ENCODE results near the gene EEF1AKMT4. TPM values are rescaled to one million over a fixed set of nuclear protein-coding genes. Genes with fewer than 3 reads are reported as not detected.

EEF1AKMT4 gene
- total and polyA plus RNA-seq, 10 of the 15 experiments (the other 5 are each of a cell fraction or from before 2014, with no cell fraction given), result 7.5 to 26.8 (median 18.3) TPM

DNA sequence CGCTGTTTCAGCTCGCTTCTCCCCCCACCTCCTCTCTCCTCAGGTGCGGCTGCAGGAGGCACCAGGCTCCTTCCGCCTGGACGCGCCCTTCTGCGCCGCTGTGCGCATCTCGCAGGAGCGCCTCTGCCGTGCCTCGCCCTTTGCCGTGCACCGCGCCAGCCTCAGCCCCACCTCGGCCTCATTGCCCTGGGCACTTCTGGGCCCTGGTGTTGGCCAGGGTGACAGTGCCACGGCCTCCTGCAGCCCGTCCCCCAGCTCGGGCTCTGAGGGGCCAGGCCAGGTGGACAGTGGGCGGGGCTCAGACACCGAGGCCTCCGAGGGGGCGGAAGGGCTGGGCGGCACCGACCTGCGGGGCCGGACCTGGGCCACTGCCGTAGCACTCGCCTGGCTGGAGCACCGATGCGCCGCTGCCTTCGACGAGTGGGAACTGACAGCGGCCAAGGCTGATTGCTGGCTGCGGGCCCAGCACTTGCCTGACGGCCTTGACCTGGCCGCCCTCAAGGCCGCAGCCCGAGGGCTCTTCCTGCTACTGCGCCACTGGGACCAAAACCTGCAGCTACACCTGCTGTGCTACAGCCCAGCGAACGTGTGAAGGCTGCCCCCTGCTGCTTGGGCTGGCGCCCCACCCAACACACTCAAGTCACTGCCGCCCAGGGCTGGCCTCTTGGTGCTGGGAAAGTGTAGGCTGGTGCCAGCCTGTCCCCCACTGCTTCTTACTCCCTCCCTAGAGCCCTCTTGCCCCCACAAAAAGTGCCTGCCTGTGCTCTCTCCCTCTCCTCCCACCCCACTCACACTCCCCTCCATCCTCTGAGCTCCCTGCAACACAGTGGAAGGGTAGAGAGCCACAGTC is 7.8 kb upstream of the EEF1AKMT4 start (continued):
- TF ChIP-seq, protein P1, sequence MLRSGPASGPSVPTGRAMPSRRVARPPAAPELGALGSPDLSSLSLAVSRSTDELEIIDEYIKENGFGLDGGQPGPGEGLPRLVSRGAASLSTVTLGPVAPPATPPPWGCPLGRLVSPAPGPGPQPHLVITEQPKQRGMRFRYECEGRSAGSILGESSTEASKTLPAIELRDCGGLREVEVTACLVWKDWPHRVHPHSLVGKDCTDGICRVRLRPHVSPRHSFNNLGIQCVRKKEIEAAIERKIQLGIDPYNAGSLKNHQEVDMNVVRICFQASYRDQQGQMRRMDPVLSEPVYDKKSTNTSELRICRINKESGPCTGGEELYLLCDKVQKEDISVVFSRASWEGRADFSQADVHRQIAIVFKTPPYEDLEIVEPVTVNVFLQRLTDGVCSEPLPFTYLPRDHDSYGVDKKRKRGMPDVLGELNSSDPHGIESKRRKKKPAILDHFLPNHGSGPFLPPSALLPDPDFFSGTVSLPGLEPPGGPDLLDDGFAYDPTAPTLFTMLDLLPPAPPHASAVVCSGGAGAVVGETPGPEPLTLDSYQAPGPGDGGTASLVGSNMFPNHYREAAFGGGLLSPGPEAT (IDR thresholded peaks at IDR 0.05; ENCODE audit: low read depth), result no peak
- TF ChIP-seq LARP7 (IDR thresholded peaks at IDR 0.05), result no peak
- no peak for TF ChIP-seq SREBF2 (IDR thresholded peaks at IDR 0.05; ENCODE audit: low read length)
- TF ChIP-seq, protein P2, sequence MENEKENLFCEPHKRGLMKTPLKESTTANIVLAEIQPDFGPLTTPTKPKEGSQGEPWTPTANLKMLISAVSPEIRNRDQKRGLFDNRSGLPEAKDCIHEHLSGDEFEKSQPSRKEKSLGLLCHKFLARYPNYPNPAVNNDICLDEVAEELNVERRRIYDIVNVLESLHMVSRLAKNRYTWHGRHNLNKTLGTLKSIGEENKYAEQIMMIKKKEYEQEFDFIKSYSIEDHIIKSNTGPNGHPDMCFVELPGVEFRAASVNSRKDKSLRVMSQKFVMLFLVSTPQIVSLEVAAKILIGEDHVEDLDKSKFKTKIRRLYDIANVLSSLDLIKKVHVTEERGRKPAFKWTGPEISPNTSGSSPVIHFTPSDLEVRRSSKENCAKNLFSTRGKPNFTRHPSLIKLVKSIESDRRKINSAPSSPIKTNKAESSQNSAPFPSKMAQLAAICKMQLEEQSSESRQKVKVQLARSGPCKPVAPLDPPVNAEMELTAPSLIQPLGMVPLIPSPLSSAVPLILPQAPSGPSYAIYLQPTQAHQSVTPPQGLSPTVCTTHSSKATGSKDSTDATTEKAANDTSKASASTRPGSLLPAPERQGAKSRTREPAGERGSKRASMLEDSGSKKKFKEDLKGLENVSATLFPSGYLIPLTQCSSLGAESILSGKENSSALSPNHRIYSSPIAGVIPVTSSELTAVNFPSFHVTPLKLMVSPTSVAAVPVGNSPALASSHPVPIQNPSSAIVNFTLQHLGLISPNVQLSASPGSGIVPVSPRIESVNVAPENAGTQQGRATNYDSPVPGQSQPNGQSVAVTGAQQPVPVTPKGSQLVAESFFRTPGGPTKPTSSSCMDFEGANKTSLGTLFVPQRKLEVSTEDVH (IDR thresholded peaks at IDR 0.05; ENCODE audit: low read depth, partially characterized antibody), result no peak
- TF ChIP-seq SP1 (IDR thresholded peaks at IDR 0.05; ENCODE audit: low read depth, low read length), result no peak

GRCh38 chr3:184242297-184242685 is 7.2 kb upstream of the EEF1AKMT4 start:
- CTCF ChIA-PET, result interaction anchor here (0.6 to 3.4 kb wide), 2 partner anchors 14 to 569 kb away, joined by 3 to 11 read pairs; no protein-coding TSS in a partner anchor
- Histone ChIP-seq H2AFZ (ENCODE audit: control insufficient read depth, low read depth, low read length) (no peak overlapping the region), H3K9ac (ENCODE audit: control insufficient read depth, insufficient read depth, low read length) (no peak overlapping the region), H3K4me3 (no peak overlapping the region), H3K4me1 (ENCODE audit: control insufficient read depth, insufficient read depth, low read length) (no peaks in the 10 kb centered on the region), H3K4me2 (ENCODE audit: control insufficient read depth, insufficient read depth) (no peak overlapping the region), H4K20me1 (ENCODE audit: control insufficient read depth, insufficient read depth) (no peaks in the 10 kb centered on the region), H3K9me3 (replicated peaks; ENCODE audit: control insufficient read depth, insufficient read depth, low read length) (no peaks in the 10 kb centered on the region), H3K36me3 (ENCODE audit: control insufficient read depth in 2 of 2, insufficient read depth in 2 of 2, low read length in 1 of 2) (peaks cover 17 to 20% of the 10 kb centered on the region in 2 experiments), H3K79me2 (ENCODE audit: control insufficient read depth, insufficient read depth, low read length) (no peaks in the 10 kb centered on the region), H3K27ac (ENCODE audit: control insufficient read depth, insufficient read depth) (no peak overlapping the region), H3K27me3 (replicated peaks in 1 of 2; ENCODE audit: control insufficient read depth in 2 of 2, insufficient read depth in 2 of 2, low read length in 1 of 2) (no peaks in the 10 kb centered on the region)
- ATAC-seq (no peak), DNase-seq (ENCODE audit: low read depth, low spot score) (no peak), FAIRE-seq (no peak)
- intact Hi-C loops (cut with micrococcal nuclease; ENCODE audit: unreplicated experiment), result no loop called here
- POLR2A ChIA-PET, result no interaction called here
- SMC1A ChIA-PET (ENCODE audit: uncharacterized antibody, unreplicated experiment), result no interaction called here
- BruUV-seq (replicated peaks), result no TSS peak
- in situ Hi-C loops (cut with MboI), result no loop called here
- RAD21 ChIA-PET (ENCODE audit: unreplicated experiment), result no interaction called here
- whole genome bisulfite sequencing (ENCODE audit: insufficient coverage, insufficient replicate concordance, low lambda C conversion rate, missing lambda C conversion rate), result 82% methylated on average over 5 of the region's 5 CpGs
- TF ChIP-seq FOXM1 (IDR thresholded peaks at IDR 0.05; ENCODE audit: low read depth, low read length), result no peak
- TF ChIP-seq, protein P3, sequence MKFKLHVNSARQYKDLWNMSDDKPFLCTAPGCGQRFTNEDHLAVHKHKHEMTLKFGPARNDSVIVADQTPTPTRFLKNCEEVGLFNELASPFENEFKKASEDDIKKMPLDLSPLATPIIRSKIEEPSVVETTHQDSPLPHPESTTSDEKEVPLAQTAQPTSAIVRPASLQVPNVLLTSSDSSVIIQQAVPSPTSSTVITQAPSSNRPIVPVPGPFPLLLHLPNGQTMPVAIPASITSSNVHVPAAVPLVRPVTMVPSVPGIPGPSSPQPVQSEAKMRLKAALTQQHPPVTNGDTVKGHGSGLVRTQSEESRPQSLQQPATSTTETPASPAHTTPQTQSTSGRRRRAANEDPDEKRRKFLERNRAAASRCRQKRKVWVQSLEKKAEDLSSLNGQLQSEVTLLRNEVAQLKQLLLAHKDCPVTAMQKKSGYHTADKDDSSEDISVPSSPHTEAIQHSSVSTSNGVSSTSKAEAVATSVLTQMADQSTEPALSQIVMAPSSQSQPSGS (IDR thresholded peaks at IDR 0.05; ENCODE audit: low read length), result no peak
- TF ChIP-seq LARP7 (IDR thresholded peaks at IDR 0.05), result no peak
- no peak for TF ChIP-seq YBX1 (IDR thresholded peaks at IDR 0.05)
- TF ChIP-seq SREBF2 (IDR thresholded peaks at IDR 0.05; ENCODE audit: low read length), result no peak
- no peak for TF ChIP-seq PAX5 (IDR thresholded peaks at IDR 0.05; ENCODE audit: borderline replicate concordance, low read depth, low read length)
- TF ChIP-seq, protein P4, sequence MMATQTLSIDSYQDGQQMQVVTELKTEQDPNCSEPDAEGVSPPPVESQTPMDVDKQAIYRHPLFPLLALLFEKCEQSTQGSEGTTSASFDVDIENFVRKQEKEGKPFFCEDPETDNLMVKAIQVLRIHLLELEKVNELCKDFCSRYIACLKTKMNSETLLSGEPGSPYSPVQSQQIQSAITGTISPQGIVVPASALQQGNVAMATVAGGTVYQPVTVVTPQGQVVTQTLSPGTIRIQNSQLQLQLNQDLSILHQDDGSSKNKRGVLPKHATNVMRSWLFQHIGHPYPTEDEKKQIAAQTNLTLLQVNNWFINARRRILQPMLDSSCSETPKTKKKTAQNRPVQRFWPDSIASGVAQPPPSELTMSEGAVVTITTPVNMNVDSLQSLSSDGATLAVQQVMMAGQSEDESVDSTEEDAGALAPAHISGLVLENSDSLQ (IDR thresholded peaks at IDR 0.05), result no peak
